CD4-positive, alpha-beta T cell treated with Interleukin-6 at 100 ng/mL for 8 hours (primary cell): ENCODE measurements around the gene SLC1A2.

ENCODE experiments used
- DNase-seq: peaks from one replicate; pipeline ENCODE4 v3.0.0-alpha.2; 2020; ENCODE audit warnings: mixed read lengths, low spot score

Gene SLC1A2

DNA sequence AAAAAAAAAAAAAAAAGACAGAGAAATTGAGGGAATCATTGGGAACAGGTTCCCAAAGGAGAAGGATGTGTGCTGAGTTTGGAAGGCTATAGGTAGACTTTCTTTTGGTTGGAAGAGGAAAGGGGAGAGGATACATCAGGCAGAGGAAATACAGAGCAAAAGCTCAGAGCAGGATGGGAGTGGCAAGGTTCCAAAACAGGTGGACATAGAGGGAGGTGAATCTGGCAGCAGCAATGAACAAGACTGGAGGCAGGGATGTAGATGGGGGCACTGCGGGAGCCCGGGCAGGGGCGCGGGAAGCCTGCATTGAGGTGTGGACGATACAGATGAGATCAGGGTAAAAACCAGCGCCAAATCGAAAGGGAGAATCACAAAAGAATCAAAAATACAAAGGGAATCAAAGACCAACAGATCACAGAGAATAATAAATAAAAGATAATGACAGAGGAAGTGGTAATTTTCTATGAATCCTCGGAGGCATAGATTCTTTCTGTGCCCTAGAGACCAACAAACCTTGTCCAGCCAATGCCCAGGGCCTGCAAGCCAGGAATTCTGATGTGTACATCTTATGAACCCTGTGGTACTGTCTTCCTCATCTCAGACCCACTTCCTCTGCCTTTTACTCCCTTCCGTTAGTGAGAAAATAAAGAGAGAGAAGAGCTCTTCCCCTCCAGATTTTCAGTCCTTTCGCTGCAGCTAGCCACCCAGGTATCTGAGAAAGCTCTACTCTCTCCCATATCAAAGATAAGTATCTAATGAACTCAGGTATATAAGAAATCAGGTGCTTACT is 70.3 kb downstream of the SLC1A2 start:
- no peak for DNase-seq

DNA sequence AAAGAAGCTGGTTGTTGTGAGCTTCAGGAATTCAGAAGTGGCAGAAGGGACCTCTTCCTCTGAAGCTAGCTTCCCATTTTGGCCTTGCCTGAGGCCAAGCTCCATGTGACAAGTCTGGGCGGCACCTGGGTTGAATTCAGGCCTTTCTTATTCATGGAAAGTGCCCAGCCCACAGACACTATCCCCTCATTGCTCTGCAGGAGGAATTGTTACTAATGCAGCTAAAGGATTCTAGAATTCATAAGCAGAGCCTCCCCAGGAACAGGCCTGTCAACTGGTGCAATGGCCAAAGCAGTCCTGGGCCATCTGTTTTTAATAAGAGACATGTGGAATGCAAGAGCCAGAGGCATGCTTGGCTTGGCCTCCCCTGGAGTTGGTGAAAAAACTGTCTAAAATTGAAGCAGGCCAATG is 71.4 kb downstream of the SLC1A2 start:
- no peak for DNase-seq

DNA sequence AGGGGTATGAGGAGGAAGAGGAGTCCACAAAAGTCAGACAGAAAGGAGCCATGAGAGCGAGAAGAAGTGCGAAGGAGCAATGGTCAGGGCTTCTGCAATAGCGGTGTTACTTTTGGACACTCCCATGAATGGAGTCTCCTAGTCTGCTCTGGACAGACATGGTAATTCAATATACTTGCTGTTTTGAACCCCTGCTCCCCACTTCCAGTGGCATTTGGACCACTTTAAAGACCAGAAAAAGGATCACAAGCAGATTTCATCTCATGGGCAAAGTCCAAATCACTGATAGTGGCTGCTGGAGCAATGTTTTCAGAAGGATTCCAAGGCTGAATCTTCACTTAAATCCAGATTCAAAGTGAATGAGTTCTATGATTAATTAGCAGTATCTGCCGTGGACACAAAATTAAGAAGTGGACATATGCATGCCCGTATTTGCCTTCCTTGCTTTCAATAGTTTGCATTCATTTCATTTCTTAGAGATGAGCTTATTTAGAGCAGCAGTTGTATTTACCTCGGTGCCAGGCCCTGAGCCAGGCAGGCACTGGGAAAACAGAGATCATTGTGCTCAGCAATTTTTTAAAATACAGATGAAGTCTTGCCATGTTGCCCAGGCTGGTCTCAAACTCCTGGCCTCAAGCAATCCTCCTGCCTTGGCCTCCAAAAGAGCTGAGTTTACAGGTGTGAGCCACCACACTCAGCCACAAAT is 72.0 kb downstream of the SLC1A2 start:
- no peak for DNase-seq

DNA sequence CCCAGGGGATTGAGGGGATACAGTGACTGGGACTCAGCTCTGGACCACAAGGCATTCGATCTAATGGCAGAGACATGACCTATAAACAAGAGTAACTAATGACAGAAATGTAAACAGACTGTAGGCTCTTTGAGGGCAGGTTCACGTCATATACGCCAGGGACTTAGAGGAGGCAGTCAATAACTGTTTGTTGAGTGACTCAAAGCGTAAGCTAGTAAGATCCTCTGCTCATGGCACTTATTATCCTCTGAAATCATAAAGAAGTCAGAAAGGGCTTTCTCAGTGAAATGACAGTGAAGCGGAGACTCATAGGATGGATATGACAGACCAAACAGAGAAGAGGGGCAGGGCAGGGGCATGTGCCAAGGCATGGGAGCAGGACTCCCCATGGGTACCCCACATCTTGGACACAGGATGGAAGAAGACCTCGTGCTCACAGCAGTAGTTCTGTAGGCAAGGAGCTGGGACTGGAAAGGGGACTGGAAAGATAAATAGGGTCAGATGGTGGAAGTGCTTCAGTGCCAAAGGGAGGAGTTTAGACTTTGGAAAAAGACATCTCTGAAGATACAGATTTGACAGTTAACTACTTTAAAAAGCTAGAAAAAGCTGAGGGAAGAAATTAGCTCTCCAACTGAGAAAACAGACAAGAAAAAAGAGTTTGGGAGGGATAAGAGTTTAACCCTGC is 72.7 kb downstream of the SLC1A2 start:
- DNase-seq, result no peak

DNA sequence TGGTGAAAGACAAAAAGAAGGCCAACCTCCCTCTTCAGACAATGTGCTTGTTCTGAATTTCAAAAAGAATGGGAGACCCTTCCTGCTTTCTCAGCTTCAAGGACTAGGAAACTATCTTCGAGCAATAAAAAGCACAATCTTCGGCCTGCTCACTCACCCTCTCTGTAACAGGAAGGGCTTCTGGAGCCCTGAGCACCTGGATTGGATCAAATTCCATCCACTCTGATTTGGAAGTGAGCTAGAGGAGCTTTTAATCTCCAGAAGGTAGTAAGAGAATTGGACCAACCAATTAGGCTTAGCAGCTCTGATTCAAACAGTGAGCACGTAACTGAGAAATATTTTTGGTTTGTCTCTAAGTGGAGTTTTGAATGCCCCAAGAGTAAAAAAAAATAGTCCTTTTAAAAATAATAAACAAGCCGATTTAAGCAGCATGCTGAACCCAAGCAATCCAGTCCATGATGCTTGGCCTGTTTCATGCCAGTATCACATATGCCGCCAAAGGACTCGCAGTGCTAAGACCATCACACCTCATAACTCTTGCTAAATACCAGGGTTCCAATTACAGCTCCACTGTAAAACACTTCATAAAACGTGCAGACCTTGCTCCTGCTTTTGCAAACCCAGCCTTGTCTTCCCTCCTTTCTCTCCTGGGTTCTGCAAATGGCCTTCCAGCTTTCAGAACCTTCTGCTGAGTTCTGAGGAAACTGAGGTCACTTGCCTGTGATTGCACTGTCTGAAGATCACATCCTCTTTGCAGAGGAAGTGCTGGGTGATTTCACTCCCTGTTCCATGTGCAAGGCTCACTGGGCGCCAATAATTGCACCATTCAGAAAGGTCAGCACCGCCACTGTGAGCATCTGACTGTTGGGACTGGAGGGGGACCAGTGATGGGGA is 74.4 kb downstream of the SLC1A2 start:
- no peak for DNase-seq

DNA sequence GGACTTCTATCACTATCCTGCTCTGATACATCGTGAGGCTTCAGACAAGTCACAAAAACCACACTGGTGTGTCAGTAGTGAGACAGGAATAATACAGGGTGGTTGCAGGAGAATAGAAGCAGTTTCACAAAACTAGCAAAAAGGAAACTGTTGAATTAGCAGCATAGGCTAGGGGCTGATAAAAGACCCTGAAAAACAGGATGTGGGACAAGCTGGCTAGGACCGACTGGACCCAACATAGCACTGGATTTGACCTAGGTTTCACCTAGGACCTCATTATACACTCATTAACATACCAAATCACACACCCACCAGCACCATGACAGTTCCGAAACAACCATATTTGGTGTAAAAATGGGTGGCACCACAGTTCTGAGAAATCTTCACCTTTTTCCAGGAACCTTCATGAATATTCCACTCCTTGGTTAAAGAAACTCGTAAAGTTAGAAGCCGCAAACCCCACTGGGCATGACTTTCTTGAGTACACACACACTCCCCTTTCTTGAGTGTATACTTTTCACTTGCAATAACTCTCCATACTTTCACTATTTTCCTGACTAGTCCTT is 76.2 kb downstream of the SLC1A2 start:
- peak; percentile 50 for DNase-seq

DNA sequence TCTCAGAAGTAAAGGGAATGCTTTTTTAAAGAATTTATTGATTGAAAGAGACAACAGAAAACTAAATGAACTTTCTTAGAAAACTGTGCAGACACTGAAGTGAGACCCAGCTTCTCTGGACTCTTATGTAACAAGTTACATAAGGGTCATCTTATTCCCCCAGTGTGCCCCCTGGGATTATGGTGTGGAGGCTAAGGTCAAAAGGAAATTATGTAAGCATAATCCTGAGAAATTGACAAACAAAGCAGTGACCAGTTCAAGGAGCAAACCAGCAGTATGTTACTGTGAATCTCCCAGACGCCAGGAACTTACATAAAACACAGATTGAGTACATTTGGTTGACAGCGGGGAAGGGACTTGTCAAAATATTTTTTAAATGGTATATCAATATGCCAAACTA is 78.6 kb downstream of the SLC1A2 start:
- no peak for DNase-seq

DNA sequence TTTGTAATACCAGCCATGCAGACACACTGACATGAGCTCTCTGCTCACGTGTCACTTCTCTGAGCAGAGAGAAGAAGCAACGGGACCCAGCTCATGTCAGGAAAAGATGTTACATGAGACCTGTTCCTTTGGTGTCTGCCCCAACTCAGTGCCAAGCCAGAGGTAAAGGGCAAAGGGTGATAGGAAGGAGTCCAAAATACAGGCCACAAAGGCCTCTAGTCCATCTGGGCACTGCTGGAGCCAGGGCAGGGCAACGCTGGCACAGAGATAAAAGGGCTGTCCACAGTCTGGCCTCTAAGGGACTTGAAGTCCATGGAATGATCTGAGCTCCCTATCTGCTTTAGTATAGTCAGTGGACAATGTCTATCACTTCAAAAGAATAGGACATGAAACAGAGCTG is 79.3 kb downstream of the SLC1A2 start:
- DNase-seq, result no peak

DNA sequence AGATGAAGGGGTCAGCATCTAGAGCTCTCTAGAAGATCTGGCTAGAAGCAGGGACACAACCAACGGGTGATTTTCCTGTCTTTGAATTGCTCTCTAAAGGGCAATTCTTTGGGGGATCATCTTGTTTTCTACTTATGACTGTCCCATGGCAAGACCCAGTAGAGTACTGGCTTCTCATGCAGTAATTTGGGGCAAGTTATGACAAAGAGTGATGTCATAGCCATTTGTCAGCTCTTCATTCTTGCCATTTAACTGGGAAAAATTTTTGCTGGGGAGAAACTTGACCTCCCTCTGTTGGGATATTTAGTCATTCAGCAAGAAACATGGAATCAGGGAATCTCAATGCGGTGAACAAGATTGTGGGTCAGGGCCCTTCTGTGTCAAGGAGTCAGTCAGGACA is 80.4 kb downstream of the SLC1A2 start:
- no peak for DNase-seq

DNA sequence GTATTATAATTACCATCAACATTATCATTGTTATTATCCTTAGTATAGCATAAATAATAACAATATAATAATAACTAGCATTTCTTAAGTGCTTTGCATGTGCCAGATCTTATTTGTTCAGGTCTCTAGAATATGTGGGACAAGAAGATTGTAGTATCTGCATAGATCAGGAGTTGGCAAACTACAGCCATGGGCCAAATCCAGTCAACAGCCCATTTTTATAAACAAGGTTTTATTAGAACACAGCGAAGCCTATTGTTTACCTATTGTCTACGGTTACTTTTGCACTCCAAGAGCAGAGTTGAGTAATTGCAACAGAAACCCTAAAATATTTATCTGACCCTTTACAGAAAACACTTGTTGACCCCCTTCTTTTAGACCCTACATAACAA is 81.4 kb downstream of the SLC1A2 start:
- DNase-seq, result no peak

DNA sequence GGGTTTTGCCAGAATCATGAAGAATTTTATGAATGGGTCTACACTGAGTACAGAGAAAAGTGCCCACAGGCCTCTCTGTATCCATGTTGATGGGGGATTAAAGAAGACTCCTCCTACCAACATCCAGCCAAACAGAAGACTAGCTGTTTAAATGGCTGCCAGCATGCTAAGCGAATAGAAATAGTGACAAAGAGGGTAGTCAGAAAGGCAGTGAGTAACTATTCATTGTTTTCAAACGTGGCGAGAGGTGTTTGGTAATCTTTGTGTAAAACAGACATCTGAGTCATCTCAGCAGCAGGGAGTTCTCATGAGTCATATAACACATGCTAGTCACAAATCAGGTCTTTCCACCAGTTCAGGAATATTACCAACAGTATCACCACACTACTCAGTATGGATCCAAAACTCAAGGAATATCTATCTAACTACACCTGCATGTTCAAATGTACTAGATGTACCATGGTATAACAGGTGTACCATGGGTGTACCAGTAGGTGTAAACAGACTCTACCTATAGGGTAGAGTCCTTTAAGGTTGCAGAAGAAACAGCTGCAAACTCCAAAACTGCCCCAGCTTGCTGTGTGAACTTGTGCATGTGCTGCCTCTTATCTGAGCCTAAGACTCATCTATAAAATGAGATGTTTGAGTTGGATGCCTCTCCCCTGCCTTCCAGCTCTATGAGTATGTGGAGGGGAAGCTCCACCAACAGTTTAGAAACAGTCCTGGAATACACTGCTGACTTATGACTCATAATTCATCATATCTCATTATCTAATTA is 82.0 kb downstream of the SLC1A2 start:
- peak; percentile 14 for DNase-seq

DNA sequence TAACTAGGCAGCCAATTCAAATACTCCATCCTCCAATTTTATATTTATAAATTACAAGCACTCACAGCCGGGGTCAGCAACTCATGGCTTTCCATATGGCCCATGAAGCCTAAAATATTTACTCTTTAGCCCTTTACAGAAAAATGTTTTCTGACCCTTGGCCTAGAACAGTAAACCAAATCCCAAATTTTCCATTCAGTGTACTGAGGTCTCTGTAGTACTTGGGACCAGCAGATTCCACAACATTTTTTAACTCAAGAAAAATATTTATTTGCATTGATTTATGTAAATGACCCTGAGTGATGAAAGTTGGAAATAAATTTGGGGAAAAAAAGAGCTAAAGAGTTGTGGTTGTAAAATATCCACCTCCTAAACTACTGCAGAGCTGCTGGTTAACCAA is 82.6 kb downstream of the SLC1A2 start:
- no peak for DNase-seq

DNA sequence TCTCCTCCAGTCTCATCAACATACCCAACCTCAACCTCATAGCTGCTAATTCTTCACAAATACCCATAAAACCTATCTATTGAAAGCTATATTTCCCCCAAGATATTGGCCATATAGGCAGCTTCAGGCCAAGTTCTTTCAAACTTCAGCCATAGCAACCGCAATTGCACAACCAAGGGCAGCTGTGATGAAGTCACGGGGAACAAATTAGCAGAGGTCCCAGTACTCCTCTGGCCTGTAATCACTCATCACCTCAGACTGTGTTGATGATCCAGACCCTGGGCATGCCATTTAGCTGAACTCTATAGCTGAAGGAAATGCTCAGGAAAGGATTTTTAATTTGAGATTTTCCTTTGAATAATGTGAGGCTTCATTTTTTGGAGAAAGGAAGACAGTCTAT is 84.1 kb downstream of the SLC1A2 start:
- DNase-seq, result no peak

DNA sequence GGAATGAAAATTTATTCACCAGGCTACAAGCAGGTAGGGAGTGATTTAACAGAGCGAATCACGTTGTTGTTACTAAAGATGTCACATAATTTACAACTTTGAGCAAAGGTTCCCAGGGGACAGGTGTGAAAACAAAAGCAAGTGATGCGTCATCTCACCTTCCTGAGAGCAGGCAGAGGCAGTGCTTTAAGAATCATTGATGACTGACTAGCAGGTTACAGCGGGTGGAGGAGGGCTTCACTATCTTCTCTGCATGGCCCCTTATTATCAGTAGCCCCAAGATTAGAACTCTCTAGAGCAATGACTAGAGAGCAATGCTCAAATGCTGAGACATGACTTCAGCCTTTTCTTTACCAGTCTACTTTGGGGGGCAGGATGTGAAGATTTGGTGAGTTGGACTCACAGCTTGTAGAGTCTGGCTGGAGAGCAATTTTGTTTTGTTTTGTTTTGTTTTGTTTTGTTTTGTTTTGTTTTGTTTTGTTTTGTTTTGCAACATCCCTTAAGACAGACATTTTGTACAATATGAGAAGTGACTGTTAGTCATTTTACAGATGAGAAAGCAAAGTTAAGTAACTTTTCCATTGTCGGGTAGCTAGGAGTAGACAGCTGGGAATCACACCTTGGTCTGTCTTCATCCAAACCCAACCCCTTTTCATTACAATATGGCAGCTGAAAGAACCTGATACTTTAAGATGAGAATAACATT is 84.8 kb downstream of the SLC1A2 start:
- DNase-seq, result peak; percentile 23

DNA sequence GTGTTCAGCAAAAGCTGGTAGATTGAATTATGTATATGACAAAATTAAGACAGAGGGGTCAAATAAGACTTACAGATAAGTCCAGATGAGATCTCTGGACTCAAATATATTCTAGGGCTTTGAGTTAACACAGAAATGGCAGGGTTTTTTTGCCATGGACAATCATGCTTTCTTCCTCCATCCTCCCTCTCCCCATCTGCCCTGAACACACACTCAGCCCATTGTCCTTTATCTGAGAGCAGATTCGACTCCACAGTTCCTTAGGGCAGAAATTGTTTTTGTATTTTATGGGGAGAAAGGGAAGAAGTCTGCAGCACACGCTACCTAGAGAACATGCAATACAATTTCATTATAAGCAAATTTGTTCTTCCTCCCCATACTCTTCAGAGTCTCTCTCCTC is 86.8 kb downstream of the SLC1A2 start:
- DNase-seq, result no peak

DNA sequence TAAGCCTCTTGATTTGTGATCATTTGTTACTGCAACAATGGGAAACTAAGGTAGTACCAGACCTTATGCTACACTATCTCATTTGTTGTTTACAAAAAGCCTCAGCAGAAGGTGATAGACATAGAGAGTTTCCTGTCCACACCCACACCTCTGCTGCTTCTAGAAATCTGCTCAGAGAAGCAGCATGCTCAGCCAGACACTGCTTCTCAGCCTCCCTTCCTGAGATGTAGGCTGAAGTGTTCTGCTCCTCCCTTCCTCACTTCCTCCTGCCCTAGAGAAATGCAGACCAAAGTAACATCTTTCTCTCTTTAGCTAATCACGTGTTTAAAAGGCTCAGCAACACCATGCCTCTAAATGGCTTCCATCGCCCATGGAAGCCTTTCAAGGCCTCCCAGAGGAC is 88.4 kb downstream of the SLC1A2 start:
- DNase-seq, result peak; percentile 81

DNA sequence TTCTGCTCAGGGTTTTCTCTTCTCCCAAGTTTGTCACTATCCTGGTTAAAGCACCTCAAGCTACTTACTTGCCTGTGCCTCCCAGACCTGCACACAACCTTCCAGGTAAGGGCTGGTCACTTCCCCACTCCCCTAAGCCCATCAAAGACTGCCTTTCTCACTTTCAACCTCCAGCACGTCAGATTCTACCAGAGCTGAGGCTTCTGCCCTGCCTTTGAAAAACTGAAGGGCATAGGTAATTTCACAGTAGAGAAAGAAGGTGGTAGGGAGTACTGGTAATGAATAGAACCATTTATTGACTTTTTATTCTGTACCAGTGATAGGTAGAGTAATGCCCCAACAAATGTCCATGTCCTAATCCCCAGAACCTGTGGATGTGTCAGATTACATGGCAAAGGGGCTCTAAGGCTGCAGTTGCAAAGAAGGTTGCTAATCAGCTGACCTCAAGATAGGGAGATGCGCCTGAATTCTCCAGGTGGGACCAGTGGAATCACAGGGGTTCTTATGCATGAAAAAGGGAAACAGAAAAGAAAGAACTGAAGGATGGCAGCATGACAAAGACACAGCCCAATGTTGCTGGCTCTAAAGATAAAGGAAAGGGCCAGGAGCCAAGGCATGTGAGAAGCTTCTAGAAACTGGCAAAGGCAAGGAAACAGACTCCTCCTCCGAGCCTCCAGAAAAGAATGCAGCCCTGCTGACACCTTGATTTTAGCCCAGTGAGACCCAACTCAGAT is 89.0 kb downstream of the SLC1A2 start:
- DNase-seq, result no peak

DNA sequence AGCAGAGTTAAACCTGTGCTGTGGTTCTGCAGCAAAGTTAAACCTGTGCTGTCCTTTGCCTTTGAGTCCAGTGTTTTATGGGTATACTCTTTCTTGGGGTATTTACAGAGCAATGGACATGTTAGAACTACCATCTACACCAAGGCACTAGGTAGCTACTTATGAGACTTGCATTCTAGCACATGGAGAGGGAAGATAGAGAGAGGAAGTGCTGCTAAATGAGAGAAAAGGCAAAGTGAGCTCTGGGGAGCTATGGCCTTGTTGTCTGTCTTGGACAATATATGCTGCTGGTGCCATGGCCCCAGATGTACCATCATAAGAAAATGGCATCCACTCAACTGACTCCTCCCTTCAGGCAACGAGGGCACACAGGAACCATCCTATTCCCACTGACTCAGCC is 91.5 kb downstream of the SLC1A2 start:
- no peak for DNase-seq

DNA sequence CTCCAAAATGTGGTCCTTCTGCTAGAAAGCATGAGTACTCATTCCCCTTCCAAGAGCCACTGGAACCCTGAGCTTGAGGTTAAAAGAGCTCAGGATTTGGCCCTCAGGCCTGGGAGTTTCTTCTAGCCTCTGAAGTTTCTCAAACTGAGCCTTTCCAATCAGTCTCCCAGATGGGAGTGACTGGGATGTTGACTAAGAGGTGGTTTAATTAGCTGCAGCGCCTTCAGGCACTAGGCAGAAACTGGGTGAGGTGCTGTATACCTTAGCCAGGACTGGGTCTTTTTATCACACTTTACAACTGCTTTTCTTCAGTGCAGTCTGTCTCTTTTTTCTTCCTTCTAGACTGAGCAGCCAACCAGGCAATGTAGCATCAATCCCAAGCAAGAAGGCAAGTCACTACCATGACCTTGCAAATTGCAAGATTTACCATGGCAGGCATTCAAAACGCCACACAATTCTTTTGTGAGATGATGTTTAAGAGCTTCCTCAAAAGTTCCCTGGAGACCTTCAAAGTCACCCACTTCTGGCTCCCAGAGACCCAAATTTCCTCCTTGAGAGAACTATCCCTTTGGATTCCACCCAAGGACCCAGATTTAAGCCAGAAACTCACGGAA is 93.0 kb downstream of the SLC1A2 start:
- DNase-seq, result no peak
